ENCODE data around the gene DCAF17. TPM values are rescaled to one million over a fixed set of nuclear protein-coding genes. Genes with fewer than 3 reads are reported as not detected.
"Not testable (repeated sequence)": the region's sequence is repeated elsewhere in the genome, so short reads cannot be mapped to it uniquely, and the experiment has no call there.

The DCAF17 gene
- total RNA-seq, 4 donors from 2014 or later, result 12.0 to 22.8 (median 14.3) TPM

DNA sequence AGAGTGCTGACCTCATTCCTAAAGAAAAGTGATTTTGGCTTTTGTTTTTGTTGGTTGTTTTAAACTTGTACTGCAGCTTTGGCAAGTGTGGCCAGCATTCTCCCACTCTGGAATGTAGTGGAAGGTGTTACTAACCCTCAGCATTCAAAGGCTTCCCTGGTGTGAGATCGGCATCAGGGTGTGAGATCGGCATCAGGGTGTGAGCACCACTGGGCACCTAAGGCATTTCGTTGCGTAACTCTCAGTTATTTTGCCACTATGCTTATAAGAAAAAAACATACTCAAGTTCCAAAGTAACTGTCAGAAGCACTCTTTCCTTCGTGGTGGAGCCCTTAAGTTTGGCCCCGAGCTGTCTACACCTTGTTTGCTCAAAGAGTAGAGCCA is 90.0 kb downstream of the DCAF17 start:
- TF ChIP-seq, protein P1, sequence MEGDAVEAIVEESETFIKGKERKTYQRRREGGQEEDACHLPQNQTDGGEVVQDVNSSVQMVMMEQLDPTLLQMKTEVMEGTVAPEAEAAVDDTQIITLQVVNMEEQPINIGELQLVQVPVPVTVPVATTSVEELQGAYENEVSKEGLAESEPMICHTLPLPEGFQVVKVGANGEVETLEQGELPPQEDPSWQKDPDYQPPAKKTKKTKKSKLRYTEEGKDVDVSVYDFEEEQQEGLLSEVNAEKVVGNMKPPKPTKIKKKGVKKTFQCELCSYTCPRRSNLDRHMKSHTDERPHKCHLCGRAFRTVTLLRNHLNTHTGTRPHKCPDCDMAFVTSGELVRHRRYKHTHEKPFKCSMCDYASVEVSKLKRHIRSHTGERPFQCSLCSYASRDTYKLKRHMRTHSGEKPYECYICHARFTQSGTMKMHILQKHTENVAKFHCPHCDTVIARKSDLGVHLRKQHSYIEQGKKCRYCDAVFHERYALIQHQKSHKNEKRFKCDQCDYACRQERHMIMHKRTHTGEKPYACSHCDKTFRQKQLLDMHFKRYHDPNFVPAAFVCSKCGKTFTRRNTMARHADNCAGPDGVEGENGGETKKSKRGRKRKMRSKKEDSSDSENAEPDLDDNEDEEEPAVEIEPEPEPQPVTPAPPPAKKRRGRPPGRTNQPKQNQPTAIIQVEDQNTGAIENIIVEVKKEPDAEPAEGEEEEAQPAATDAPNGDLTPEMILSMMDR (IDR thresholded peaks at IDR 0.05), result no peak
- peak in 1 of 2 donors; percentile 8 for TF ChIP-seq POLR2AphosphoS5 (IDR thresholded peaks at IDR 0.05)
- Histone ChIP-seq H3K4me1 (peaks cover 12 to 43% (median 29%) of the 10 kb centered on the region in 4 donors), H3K4me3 (peak overlapping the region; percentile 84 to 98 (median 93)), H3K27me3 (no peaks in the 10 kb centered on the region), H3K9me3 (no peaks in the 10 kb centered on the region), H3K27ac (replicated peaks in 1 of 4) (peak overlapping the region; percentile 88 to 94 (median 92)), H3K36me3 (peaks cover 0 to 4% (median 0%) of the 10 kb centered on the region in 4 donors)
- DNase-seq (ENCODE audit: extremely low spot score), result peak; percentile 89
- intact Hi-C loops (cut with DNase I), result loop anchor here (2.0 to 5.0 kb wide), 3 partner anchors 89 to 592 kb away; partner anchors contain the start of gene DCAF17
- WGBS, result 15% methylated on average over 5 of the region's 6 CpGs

DNA sequence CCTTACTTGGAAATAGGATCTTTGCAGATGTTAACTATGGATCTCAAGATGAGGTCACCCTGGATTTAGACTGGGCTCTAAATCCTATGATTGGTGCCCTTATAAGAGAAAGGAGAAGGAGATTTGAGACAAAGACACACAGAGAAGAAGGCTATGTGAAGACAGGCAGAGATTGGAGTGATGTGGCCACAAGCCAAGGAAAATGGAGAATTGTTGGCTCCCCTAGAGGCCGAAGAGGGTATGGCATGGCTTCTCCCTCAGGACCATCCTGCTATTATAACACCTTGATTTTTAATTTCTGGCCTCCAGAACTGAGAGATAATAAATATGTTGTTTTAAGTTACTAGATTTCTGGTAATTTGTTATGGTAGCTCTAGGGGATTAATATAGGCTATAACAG is 95.9 kb downstream of the DCAF17 start:
- Histone ChIP-seq H3K4me3 (no peak overlapping the region), H3K36me3 (peaks cover 0 to 4% (median 0%) of the 10 kb centered on the region in 4 donors), H3K4me1 (peaks cover 5 to 40% (median 30%) of the 10 kb centered on the region in 4 donors), H3K27ac (replicated peaks in 1 of 4) (no peak overlapping the region), H3K9me3 (no peaks in the 10 kb centered on the region), H3K27me3 (no peaks in the 10 kb centered on the region)
- TF ChIP-seq, protein P1 (IDR thresholded peaks at IDR 0.05), result peak in 2 of 3 experiments; percentile 12 to 47
- TF ChIP-seq POLR2A (IDR thresholded peaks at IDR 0.05; ENCODE audit: low read depth), result no peak
- WGBS, result 95% methylated on average over 1 of the region's 1 CpG
- intact Hi-C loops (cut with DNase I), result no loop called here
- DNase-seq (ENCODE audit: extremely low spot score), result peak; percentile 34

GRCh38 chr2:171530378-171530777 is 96.4 kb downstream of the DCAF17 start:
- WGBS, result 91% methylated on average over 4 of the region's 4 CpGs
- TF ChIP-seq EP300 (IDR thresholded peaks at IDR 0.05) (no peak), POLR2A (IDR thresholded peaks at IDR 0.05; ENCODE audit: low read depth) (no peak), POLR2AphosphoS5 (IDR thresholded peaks at IDR 0.05) (no peak)
- TF ChIP-seq, protein P1 (IDR thresholded peaks at IDR 0.05), result no peak
- peak overlapping the region in 1 of 4 donors; percentile 3 for H3K27ac ChIP-seq (replicated peaks in 1 of 4)

DNA sequence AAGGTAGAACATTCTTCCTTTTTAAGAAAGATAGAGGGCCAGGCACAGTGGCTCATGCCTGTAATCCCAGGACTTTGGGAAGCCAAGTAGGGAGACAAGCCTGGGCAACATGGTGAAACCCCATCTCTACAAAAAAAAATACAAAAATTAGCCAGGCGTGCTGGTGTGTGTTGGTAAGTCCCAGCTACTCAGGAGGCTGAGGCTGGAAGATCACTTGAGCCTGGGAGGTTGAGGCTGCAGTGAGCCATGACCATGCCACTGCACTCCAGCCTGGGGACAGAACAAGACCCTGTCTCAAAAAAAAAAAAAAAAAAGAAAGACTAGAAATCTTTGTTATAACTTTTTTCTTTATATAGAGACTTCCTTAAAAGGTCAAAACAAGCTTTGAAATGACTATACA is 96.8 kb downstream of the DCAF17 start:
- H3K9me3 ChIP-seq; intact Hi-C loops (cut with DNase I); H3K4me3 ChIP-seq; H3K36me3 ChIP-seq; H3K27me3 ChIP-seq: not testable (repeated sequence)
- 94% methylated on average over 1 of the region's 1 CpG for WGBS
- DNase-seq (ENCODE audit: extremely low spot score), result peak; percentile 31
- Histone ChIP-seq H3K27ac (replicated peaks in 1 of 4) (peak overlapping the region in 1 of 4 donors; percentile 3), H3K4me1 (peaks cover 5 to 32% (median 22%) of the 10 kb centered on the region in 4 donors)

More at GRCh38 chr2:171530378-171530777, 96.4 kb downstream of the DCAF17 start:
- DNase-seq (ENCODE audit: extremely low spot score), result peak; percentile 80
- H3K9me3 ChIP-seq, result no peaks in the 10 kb centered on the region
- H3K27me3 ChIP-seq, result no peaks in the 10 kb centered on the region
- H3K4me3 ChIP-seq, result no peak overlapping the region
- H3K36me3 ChIP-seq, result peaks cover 0 to 4% (median 0%) of the 10 kb centered on the region in 4 donors
- H3K4me1 ChIP-seq, result peaks cover 5 to 35% (median 25%) of the 10 kb centered on the region in 4 donors
- intact Hi-C loops (cut with DNase I), result no loop called here

GRCh38 chr2:171531291-171531690 is 97.3 kb downstream of the DCAF17 start:
- peaks cover 5 to 28% (median 22%) of the 10 kb centered on the region in 4 donors for H3K4me1 ChIP-seq
- TF ChIP-seq, protein P1 (IDR thresholded peaks at IDR 0.05), result no peak
- TF ChIP-seq EP300 (IDR thresholded peaks at IDR 0.05) (no peak), POLR2AphosphoS5 (IDR thresholded peaks at IDR 0.05) (no peak), POLR2A (IDR thresholded peaks at IDR 0.05; ENCODE audit: low read depth) (no peak)
- DNase-seq (ENCODE audit: extremely low spot score), result peak; percentile 92
- intact Hi-C loops (cut with DNase I), result no loop called here
- peaks cover 0 to 4% (median 0%) of the 10 kb centered on the region in 4 donors for H3K36me3 ChIP-seq
- H3K9me3 ChIP-seq, result no peaks in the 10 kb centered on the region
- H3K4me3 ChIP-seq, result no peak overlapping the region
- H3K27ac ChIP-seq (replicated peaks in 1 of 4), result no peak overlapping the region
- H3K27me3 ChIP-seq, result no peaks in the 10 kb centered on the region
- 43% methylated on average over 7 of the region's 7 CpGs for WGBS
